SK-N-SH (cell line): Measurements from ENCODE around the gene FOXP2.

Experiments used
- CTCF ChIP-seq: fragments of 200-600 bp; sonication (generic); IDR thresholded peaks from 2 replicates; pipeline ENCODE4 v1.6.1; 2017; ENCODE audit warnings: antibody characterized with exemption, mild to moderate bottlenecking, moderate library complexity
- EZH2phosphoT487 ChIP-seq: fragments of 200-600 bp; sonication (generic); IDR thresholded peaks from 2 replicates; pipeline ENCODE4 v1.6.1; 2017; ENCODE audit warnings: low read depth, mixed run types, mild to moderate bottlenecking, antibody characterized with exemption, moderate library complexity, borderline replicate concordance
- GATA2 ChIP-seq: sonication (generic); formaldehyde crosslinking; IDR thresholded peaks from 2 replicates; pipeline ENCODE4 v1.5.0; 2020; ENCODE audit warnings: mild to moderate bottlenecking, missing genetic modification reagents
- NRF1 ChIP-seq: IDR thresholded peaks from 2 replicates; pipeline ENCODE4 v1.6.1; 2012; ENCODE audit warnings: low read depth, mild to moderate bottlenecking, low read length
- RAD21 ChIP-seq: IDR thresholded peaks from 2 replicates; pipeline ENCODE4 v1.6.1; 2012; ENCODE audit warnings: mild to moderate bottlenecking, low read length
- REST ChIP-seq: IDR thresholded peaks from 2 replicates; pipeline ENCODE4 v1.6.1; 2012; ENCODE audit warnings: mild to moderate bottlenecking, low read depth, low read length, moderate library complexity
- RFX5 ChIP-seq: IDR thresholded peaks from 2 replicates; pipeline ENCODE4 v1.6.1; 2012; ENCODE audit warnings: mild to moderate bottlenecking, improper control_type of control experiment, low read length
- TF ChIP-seq, protein P1 (sequence below): IDR thresholded peaks from 2 replicates; pipeline ENCODE4 v1.4.0; 2012; ENCODE audit warnings: low read depth, borderline replicate concordance

GRCh38 chr7:114416129-114416990 is 1.7 kb downstream of the FOXP2 start:
- TF ChIP-seq REST (no peak), EZH2phosphoT487 (no peak), CTCF (no peak), NRF1 (no peak), RAD21 (no peak), GATA2 (CRISPR knock-in tag) (no peak), RFX5 (no peak)
- TF ChIP-seq, protein P1, sequence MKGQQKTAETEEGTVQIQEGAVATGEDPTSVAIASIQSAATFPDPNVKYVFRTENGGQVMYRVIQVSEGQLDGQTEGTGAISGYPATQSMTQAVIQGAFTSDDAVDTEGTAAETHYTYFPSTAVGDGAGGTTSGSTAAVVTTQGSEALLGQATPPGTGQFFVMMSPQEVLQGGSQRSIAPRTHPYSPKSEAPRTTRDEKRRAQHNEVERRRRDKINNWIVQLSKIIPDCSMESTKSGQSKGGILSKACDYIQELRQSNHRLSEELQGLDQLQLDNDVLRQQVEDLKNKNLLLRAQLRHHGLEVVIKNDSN: no peak
